Spleen (tissue), 7 donors: ENCODE data around the gene MVB12A.

ENCODE experiments used
- CTCF ChIP-seq, 11 experiments: fragments of 200-600 bp in 7 of 11; fragments of 450-650 bp in 4 of 11; sonication (generic) in 4 of 11; IDR thresholded peaks in 8 of 11; conservative IDR thresholded peaks in 3 of 11; 1 replicate in 7 of 11; 2 replicates in 4 of 11; pipeline versions ENCODE4 v1.4.0 to v1.8.0; 2016 to 2021; ENCODE audit warnings: antibody characterized with exemption in 11 of 11, inconsistent platforms in 4 of 11, mild to moderate bottlenecking in 1 of 11
- POLR2A ChIP-seq, 3 donors: fragments of 450-650 bp; IDR thresholded peaks; one replicate each; pipeline ENCODE4 v1.5.1; 2017; ENCODE audit warnings: antibody characterized with exemption in 3 of 3, mild to moderate bottlenecking in 1 of 3
- donor health status: DM: no; HTN: no; CAD: no; lungs with moderate emphysema.
- donor health status: DM: no; HTN: no; CAD: no.
- donor health status: DM: no; HTN: no; CAD: no.

GRCh38 chr19:17470068-17470841 lies 50.4 kb downstream of the MVB12A start, which contains the start of gene SLC27A1:
- TF ChIP-seq CTCF (IDR thresholded peaks at IDR 0.05 in 8 of 11, conservative IDR thresholded peaks at IDR 0.05 in 3 of 11): no peak
- TF ChIP-seq POLR2A (IDR thresholded peaks at IDR 0.05): no peak
